A549 (cell line): ENCODE results near the gene ZBTB2. TPM values are rescaled to one million over a fixed set of nuclear protein-coding genes. Genes with fewer than 3 reads are reported as not detected.
"Not testable (repeated sequence)": the region's sequence is repeated elsewhere in the genome, so short reads cannot be mapped to it uniquely, and the experiment has no call there.

Source experiments
- ATAC-seq, 2 experiments: fragments of 200-7000 bp in 1 of 2; fragments of >200 bp in 1 of 2; cut with Nextera tagmentation in 1 of 2; cut with Tn5 transposase in 1 of 2; 3 replicates each; pipeline versions ENCODE4 v1.8.0 to v1.9.1; 2018 to 2020; ENCODE audit warnings: mild to moderate bottlenecking in 1 of 2, moderate library complexity in 1 of 2
- CTCF ChIA-PET: fragments of 300-600 bp; sonication (Branson Sonifier 250); formaldehyde crosslinking; extraction: SDS; loops from one replicate; lab custom pipeline; 2021; ENCODE audit warnings: antibody characterized with exemption, inconsistent platforms; lab: Yijun Ruan, JAX
- POLR2A ChIA-PET: fragments of 350-600 bp; formaldehyde crosslinking; extraction: SDS; loops from one replicate; lab custom pipeline; 2021; ENCODE audit warnings: antibody characterized with exemption, inconsistent platforms; lab: Yijun Ruan, JAX
- DNase-seq, 2 experiments: peaks; one replicate each; pipeline versions ENCODE4 v3.0.0 to v3.0.0-alpha.2; 2011 to 2016; ENCODE audit warnings: low read depth in 1 of 2, low spot score in 1 of 2
- FAIRE-seq: peaks from 2 replicates; lab custom pipeline; 2011; peaks lifted over from hg19 to GRCh38; lab: Jason Lieb, UNC
- H3K27ac ChIP-seq, 2 experiments: fragments of >200 bp; sonication (Bioruptor Twin); formaldehyde crosslinking; 3 replicates each; pipeline ENCODE4 v1.5.1; 2016 to 2017
- H3K4me1 ChIP-seq: fragments of >200 bp; sonication (Bioruptor Twin); formaldehyde crosslinking; 3 replicates; pipeline ENCODE4 v1.6.1; 2016
- H3K4me2 ChIP-seq: fragments of >200 bp; sonication (Bioruptor Twin); formaldehyde crosslinking; 3 replicates; pipeline ENCODE4 v1.6.1; 2016
- H3K4me3 ChIP-seq: fragments of >200 bp; sonication (Bioruptor Twin); formaldehyde crosslinking; 3 replicates; pipeline ENCODE4 v1.5.1; 2016
- H3K9me3 ChIP-seq: fragments of >200 bp; sonication (Bioruptor Twin); formaldehyde crosslinking; 3 replicates; pipeline ENCODE4 v1.6.1; 2016
- BHLHE40 ChIP-seq: IDR thresholded peaks from 2 replicates; pipeline ENCODE4 v1.6.1; 2012; ENCODE audit warnings: low read depth, low read length, inconsistent platforms
- EHF ChIP-seq: fragments of 250-450 bp; sonication (Bioruptor Pico); IDR thresholded peaks from 2 replicates; pipeline ENCODE4 v1.5.0; 2020; ENCODE audit warnings: mild to moderate bottlenecking
- EHMT2 ChIP-seq: fragments of 200-600 bp; sonication (generic); IDR thresholded peaks from 2 replicates; pipeline ENCODE4 v1.6.1; 2016; ENCODE audit warnings: antibody characterized with exemption, low read depth, mild to moderate bottlenecking, moderate library complexity
- EP300 ChIP-seq, 2 experiments: fragments of >200 bp; sonication (Bioruptor Twin); formaldehyde crosslinking; IDR thresholded peaks; 2 replicates in 1 of 2; 3 replicates in 1 of 2; pipeline ENCODE4 v1.6.1; 2016 to 2017
- FOXS1 ChIP-seq: fragments of 250-450 bp; sonication (Bioruptor Pico); IDR thresholded peaks from 2 replicates; pipeline ENCODE4 v1.5.0; 2020; ENCODE audit warnings: mild to moderate bottlenecking, moderate library complexity
- GATA3 ChIP-seq: IDR thresholded peaks from 2 replicates; pipeline ENCODE4 v1.6.1; 2012; ENCODE audit warnings: borderline replicate concordance
- HOXB13 ChIP-seq: fragments of 250-450 bp; sonication (Bioruptor Pico); IDR thresholded peaks from 2 replicates; pipeline ENCODE4 v1.5.0; 2020; ENCODE audit warnings: low read depth, mild to moderate bottlenecking, moderate library complexity
- KDM1A ChIP-seq: fragments of 200-600 bp; sonication (generic); IDR thresholded peaks from 2 replicates; pipeline ENCODE4 v1.6.1; 2016; ENCODE audit warnings: low read depth, mild to moderate bottlenecking
- KDM5A ChIP-seq: fragments of 200-600 bp; sonication (generic); IDR thresholded peaks from 2 replicates; pipeline ENCODE4 v1.6.1; 2016; ENCODE audit warnings: antibody characterized with exemption, mild to moderate bottlenecking
- NPAS2 ChIP-seq: fragments of 250-450 bp; sonication (Bioruptor Pico); IDR thresholded peaks from 2 replicates; pipeline ENCODE4 v1.8.0; 2022; ENCODE audit warnings: mild to moderate bottlenecking, moderate library complexity, borderline replicate concordance
- RAD21 ChIP-seq, 2 experiments: fragments of >200 bp in 1 of 2; sonication (Bioruptor Twin) in 1 of 2; formaldehyde crosslinking in 1 of 2; IDR thresholded peaks in 1 of 2; conservative IDR thresholded peaks in 1 of 2; 2 replicates in 1 of 2; 3 replicates in 1 of 2; pipeline ENCODE4 v1.6.1; 2012 to 2018; ENCODE audit warnings: inconsistent platforms in 1 of 2
- RARB ChIP-seq: fragments of 250-450 bp; sonication (Bioruptor Pico); IDR thresholded peaks from 2 replicates; pipeline ENCODE4 v1.8.0; 2021; ENCODE audit warnings: mild to moderate bottlenecking, moderate library complexity
- RFX5 ChIP-seq: fragments of 450-650 bp; IDR thresholded peaks from 2 replicates; pipeline ENCODE4 v1.7.1; 2014; ENCODE audit warnings: antibody characterized with exemption, mild to moderate bottlenecking, moderate library complexity
- TFCP2L1 ChIP-seq: fragments of 250-450 bp; sonication (Bioruptor Pico); IDR thresholded peaks from 2 replicates; pipeline ENCODE4 v1.5.0; 2021; ENCODE audit warnings: mild to moderate bottlenecking
- TP53 ChIP-seq: fragments of 250-450 bp; sonication (Bioruptor Pico); IDR thresholded peaks from 2 replicates; pipeline ENCODE4 v1.5.0; 2021; ENCODE audit warnings: mild to moderate bottlenecking, moderate library complexity
- ZFP36 ChIP-seq: fragments of 450-650 bp; IDR thresholded peaks from 2 replicates; pipeline ENCODE4 v1.6.1; 2014; ENCODE audit warnings: borderline replicate concordance; ENCODE audit not compliant: partially characterized antibody
- ZNF302 ChIP-seq: fragments of 250-450 bp; sonication (Bioruptor Pico); IDR thresholded peaks from 2 replicates; pipeline ENCODE4 v1.9.0; 2021; ENCODE audit warnings: inconsistent platforms, mild to moderate bottlenecking, moderate library complexity
- WGBS: methylation state at CpG from one replicate; pipeline ENCODE4 v1.1.6; 2017; ENCODE audit errors: missing lambda C conversion rate; 5-methylcytosine and 5-hydroxymethylcytosine counted together
- polyA plus RNA-seq, 4 experiments: library from polyadenylated mRNA; depleted of rRNA in 3 of 4; stranded (reverse); fragments of >200 nt; fragmentation: RNase III in 1 of 4; extraction: RNeasy Plus Mini Kit Qiagen cat#74134 plus additional on column Dnase treatment in 1 of 4; gene quantifications; 2 replicates in 3 of 4; 3 replicates in 1 of 4; pipeline ENCODE4 v1.2.3, GENCODE V29; 2011 to 2017
- TF ChIP-seq, protein P1 (sequence below): IDR thresholded peaks from 2 replicates; pipeline ENCODE4 v1.6.1; 2012
- TF ChIP-seq, protein P2 (sequence below): fragments of 250-450 bp; sonication (Bioruptor Pico); IDR thresholded peaks from 2 replicates; pipeline ENCODE4 v1.5.0; 2020; ENCODE audit warnings: low read depth, mild to moderate bottlenecking, moderate library complexity

The ZBTB2 gene
- polyA plus RNA-seq, 2 of the 4 experiments (the other 2 are of a cell fraction) = 10.8 to 17.3 TPM

DNA sequence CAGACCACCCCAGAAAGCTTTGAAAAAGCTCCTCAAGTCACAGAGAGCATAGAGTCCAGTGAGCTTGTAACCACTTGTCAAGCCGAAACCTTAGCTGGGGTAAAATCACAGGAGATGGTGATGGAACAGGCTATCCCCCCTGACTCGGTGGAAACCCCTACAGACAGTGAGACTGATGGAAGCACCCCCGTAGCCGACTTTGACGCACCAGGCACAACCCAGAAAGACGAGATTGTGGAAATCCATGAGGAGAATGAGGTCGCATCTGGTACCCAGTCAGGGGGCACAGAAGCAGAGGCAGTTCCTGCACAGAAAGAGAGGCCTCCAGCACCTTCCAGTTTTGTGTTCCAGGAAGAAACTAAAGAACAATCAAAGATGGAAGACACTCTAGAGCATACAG lies 39.6 kb downstream of the ZBTB2 start:
- WGBS = 91% methylated on average over 7 of the region's 7 CpGs
- Histone ChIP-seq H3K4me1 (peaks cover 6% of the 10 kb centered on the region; the same call in 2 of the 3 replicates), H3K9me3 (no peaks in the 10 kb centered on the region), H3K27ac (no peak overlapping the region), H3K4me2 (no peak overlapping the region), H3K4me3 (no peak overlapping the region)
- ATAC-seq (no peak; a peak in 1 of 6 replicates), DNase-seq (no peak), FAIRE-seq (no peak)
- ChIA-PET POLR2A (no interaction called here), CTCF (interaction anchor here (2.0 kb wide), 1 partner anchor 337 kb away, joined by 6 read pairs; no protein-coding TSS in a partner anchor)
- TF ChIP-seq ZNF302 (CRISPR knock-in tag) (no peak), GATA3 (no peak), TP53 (CRISPR knock-in tag) (no peak)
- TF ChIP-seq, protein P1, sequence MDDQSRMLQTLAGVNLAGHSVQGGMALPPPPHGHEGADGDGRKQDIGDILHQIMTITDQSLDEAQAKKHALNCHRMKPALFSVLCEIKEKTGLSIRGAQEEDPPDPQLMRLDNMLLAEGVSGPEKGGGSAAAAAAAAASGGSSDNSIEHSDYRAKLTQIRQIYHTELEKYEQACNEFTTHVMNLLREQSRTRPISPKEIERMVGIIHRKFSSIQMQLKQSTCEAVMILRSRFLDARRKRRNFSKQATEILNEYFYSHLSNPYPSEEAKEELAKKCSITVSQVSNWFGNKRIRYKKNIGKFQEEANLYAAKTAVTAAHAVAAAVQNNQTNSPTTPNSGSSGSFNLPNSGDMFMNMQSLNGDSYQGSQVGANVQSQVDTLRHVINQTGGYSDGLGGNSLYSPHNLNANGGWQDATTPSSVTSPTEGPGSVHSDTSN = no peak

GRCh38 chr6:151351146-151351700 lies 40.1 kb downstream of the ZBTB2 start:
- no peak overlapping the region for H3K4me2 ChIP-seq
- no peak overlapping the region for H3K4me3 ChIP-seq
- TF ChIP-seq BHLHE40 = no peak
- TF ChIP-seq TFCP2L1 = no peak
- TF ChIP-seq, protein P2, sequence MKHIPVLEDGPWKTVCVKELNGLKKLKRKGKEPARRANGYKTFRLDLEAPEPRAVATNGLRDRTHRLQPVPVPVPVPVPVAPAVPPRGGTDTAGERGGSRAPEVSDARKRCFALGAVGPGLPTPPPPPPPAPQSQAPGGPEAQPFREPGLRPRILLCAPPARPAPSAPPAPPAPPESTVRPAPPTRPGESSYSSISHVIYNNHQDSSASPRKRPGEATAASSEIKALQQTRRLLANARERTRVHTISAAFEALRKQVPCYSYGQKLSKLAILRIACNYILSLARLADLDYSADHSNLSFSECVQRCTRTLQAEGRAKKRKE (CRISPR knock-in tag) = no peak
- no peak for TF ChIP-seq RARB (CRISPR knock-in tag)
- TF ChIP-seq RFX5 = no peak
- TF ChIP-seq KDM5A = no peak
- no peak for TF ChIP-seq RAD21 (conservative IDR thresholded peaks at IDR 0.05 in 1 of 2, IDR thresholded peaks at IDR 0.05 in 1 of 2)
- TF ChIP-seq FOXS1 (CRISPR knock-in tag) = no peak
- no peak for TF ChIP-seq KDM1A
- FAIRE-seq = no peak
- H3K9me3 ChIP-seq = no peaks in the 10 kb centered on the region
- POLR2A ChIA-PET = no interaction called here
- 0 out of 3 replicates have a peak, but pooled peaks cover 3% of the 10 kb centered on the region for H3K4me1 ChIP-seq
- ATAC-seq = no peak
- no peak overlapping the region for H3K27ac ChIP-seq
- CTCF ChIA-PET = interaction anchor here (1.4 to 2.0 kb wide), 3 partner anchors 8 to 337 kb away, joined by 5 to 7 read pairs (median 6); no protein-coding TSS in a partner anchor
- 96% methylated on average over 18 of the region's 18 CpGs for WGBS
- no peak for DNase-seq

DNA sequence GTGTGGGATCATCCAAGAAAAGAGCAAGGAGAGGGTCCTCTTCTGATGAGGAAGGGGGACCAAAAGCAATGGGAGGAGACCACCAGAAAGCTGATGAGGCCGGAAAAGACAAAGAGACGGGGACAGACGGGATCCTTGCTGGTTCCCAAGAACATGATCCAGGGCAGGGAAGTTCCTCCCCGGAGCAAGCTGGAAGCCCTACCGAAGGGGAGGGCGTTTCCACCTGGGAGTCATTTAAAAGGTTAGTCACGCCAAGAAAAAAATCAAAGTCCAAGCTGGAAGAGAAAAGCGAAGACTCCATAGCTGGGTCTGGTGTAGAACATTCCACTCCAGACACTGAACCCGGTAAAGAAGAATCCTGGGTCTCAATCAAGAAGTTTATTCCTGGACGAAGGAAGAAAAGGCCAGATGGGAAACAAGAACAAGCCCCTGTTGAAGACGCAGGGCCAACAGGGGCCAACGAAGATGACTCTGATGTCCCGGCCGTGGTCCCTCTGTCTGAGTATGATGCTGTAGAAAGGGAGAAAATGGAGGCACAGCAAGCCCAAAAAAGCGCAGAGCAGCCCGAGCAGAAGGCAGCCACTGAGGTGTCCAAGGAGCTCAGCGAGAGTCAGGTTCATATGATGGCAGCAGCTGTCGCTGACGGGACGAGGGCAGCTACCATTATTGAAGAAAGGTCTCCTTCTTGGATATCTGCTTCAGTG lies 40.8 kb downstream of the ZBTB2 start:
- DNase-seq (no peak), ATAC-seq (no peak)
- ChIA-PET CTCF (interaction anchor here (0.9 to 2.0 kb wide), 7 partner anchors 9 to 336 kb away, joined by 3 to 7 read pairs (median 5); no protein-coding TSS in a partner anchor), POLR2A (no interaction called here)
- Histone ChIP-seq H3K27ac (no peak overlapping the region), H3K4me1 (no peaks in the 10 kb centered on the region), H3K4me3 (no peak overlapping the region)
- WGBS = 95% methylated on average over 20 of the region's 20 CpGs
- TF ChIP-seq KDM1A (no peak), BHLHE40 (no peak)
- TF ChIP-seq, all 56 proteins: peak for 0
- H3K4me2 ChIP-seq = no peak overlapping the region
- no peaks in the 10 kb centered on the region for H3K9me3 ChIP-seq
- no peak for FAIRE-seq

DNA sequence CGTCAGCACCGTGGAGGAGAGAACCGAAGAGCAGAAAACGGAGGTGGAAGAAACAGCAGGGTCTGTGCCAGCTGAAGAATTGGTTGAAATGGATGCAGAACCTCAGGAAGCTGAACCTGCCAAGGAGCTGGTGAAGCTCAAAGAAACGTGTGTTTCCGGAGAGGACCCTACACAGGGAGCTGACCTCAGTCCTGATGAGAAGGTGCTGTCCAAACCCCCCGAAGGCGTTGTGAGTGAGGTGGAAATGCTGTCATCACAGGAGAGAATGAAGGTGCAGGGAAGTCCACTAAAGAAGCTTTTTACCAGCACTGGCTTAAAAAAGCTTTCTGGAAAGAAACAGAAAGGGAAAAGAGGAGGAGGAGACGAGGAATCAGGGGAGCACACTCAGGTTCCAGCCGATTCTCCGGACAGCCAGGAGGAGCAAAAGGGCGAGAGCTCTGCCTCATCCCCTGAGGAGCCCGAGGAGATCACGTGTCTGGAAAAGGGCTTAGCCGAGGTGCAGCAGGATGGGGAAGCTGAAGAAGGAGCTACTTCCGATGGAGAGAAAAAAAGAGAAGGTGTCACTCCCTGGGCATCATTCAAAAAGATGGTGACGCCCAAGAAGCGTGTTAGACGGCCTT lies 41.6 kb downstream of the ZBTB2 start:
- ATAC-seq = no peak
- ChIA-PET CTCF (interaction anchor here (0.7 to 2.0 kb wide), 8 partner anchors 10 to 335 kb away, joined by 3 to 7 read pairs (median 4); no protein-coding TSS in a partner anchor), POLR2A (no interaction called here)
- no peak for FAIRE-seq
- H3K4me1 ChIP-seq = no peaks in the 10 kb centered on the region
- no peak overlapping the region for H3K4me3 ChIP-seq
- TF ChIP-seq EHF (no peak), NPAS2 (no peak), ZNF302 (CRISPR knock-in tag) (no peak), EP300 (IDR thresholded peaks at IDR 0.05) (no peak), EHMT2 (no peak), HOXB13 (CRISPR knock-in tag) (no peak), RFX5 (no peak), ZFP36 (no peak)
- TF ChIP-seq, protein P2 (CRISPR knock-in tag) = no peak
- H3K9me3 ChIP-seq = no peaks in the 10 kb centered on the region
- no peak overlapping the region for H3K27ac ChIP-seq
- DNase-seq = no peak
- no peak overlapping the region for H3K4me2 ChIP-seq
- WGBS = 91% methylated on average over 19 of the region's 19 CpGs

- H3K4me2 ChIP-seq, ATAC-seq, H3K4me3 ChIP-seq, H3K27ac ChIP-seq, H3K4me1 ChIP-seq, POLR2A ChIA-PET, FAIRE-seq, DNase-seq, H3K9me3 ChIP-seq: not testable (repeated sequence)
- 94% methylated on average over 10 of the region's 10 CpGs for WGBS
- CTCF ChIA-PET = interaction anchor here (0.8 to 1.7 kb wide), 3 partner anchors 12 to 451 kb away, joined by 3 to 7 read pairs (median 3); no protein-coding TSS in a partner anchor
These were observed 48.6 kb downstream of the ZBTB2 start for GRCh38 chr6:151342750-151343149.
